K562 (cell line): ENCODE data around the gene JUND. TPM values are rescaled to one million over a fixed set of nuclear protein-coding genes. Genes with fewer than 3 reads are reported as not detected.
A peak's percentile ranks its signal among the peaks of the same experiment; 100 is the strongest.

Experiments
- CXXC5 ChIP-seq: fragments of 250-450 bp; sonication (Bioruptor Pico); IDR thresholded peaks from 2 replicates; pipeline ENCODE4 v1.8.0; 2022; ENCODE audit warnings: inconsistent platforms, mild to moderate bottlenecking, moderate library complexity
- GABPA ChIP-seq: fragments of 200-800 bp; sonication (Bioruptor generic); conservative IDR thresholded peaks from 2 replicates; pipeline ENCODE4 v1.6.1; 2016; ENCODE audit warnings: low read depth, missing genetic modification characterization, missing compliant biosample characterization
- HNRNPH1 ChIP-seq: fragments of 200-400 bp; formaldehyde crosslinking; optimal IDR thresholded peaks from 2 replicates; pipeline ENCODE3; 2017; ENCODE audit warnings: low read depth, mild to moderate bottlenecking, low read length, moderate library complexity
- LEF1 ChIP-seq: fragments of 450-650 bp; IDR thresholded peaks from 2 replicates; pipeline ENCODE4 v1.6.1; 2016; ENCODE audit warnings: mild to moderate bottlenecking
- NCOA1 ChIP-seq: fragments of 450-650 bp; IDR thresholded peaks from 2 replicates; pipeline ENCODE4 v1.6.1; 2016; ENCODE audit warnings: low read depth
- NFIX ChIP-seq: fragments of 250-450 bp; sonication (Bioruptor Pico); IDR thresholded peaks from 2 replicates; pipeline ENCODE4 v1.4.0; 2020; ENCODE audit warnings: low read depth, mild to moderate bottlenecking, moderate library complexity
- NR2C1 ChIP-seq, 2 experiments: fragments of 450-650 bp; IDR thresholded peaks; 2 replicates each; pipeline ENCODE4 v1.6.1; 2017; ENCODE audit warnings: mild to moderate bottlenecking in 2 of 2, antibody characterized with exemption in 1 of 2, inconsistent platforms in 1 of 2, missing compliant biosample characterization in 1 of 2, missing genetic modification characterization in 1 of 2
- OTX1 ChIP-seq: fragments of 450-650 bp; formaldehyde crosslinking; IDR thresholded peaks from 2 replicates; pipeline ENCODE4 v1.4.0; 2022; ENCODE audit warnings: mild to moderate bottlenecking
- PKNOX1 ChIP-seq: fragments of 450-650 bp; IDR thresholded peaks from 2 replicates; pipeline ENCODE4 v1.6.1; 2016
- PRDM10 ChIP-seq: fragments of 450-650 bp; IDR thresholded peaks from 2 replicates; pipeline ENCODE4 v1.6.1; 2018; ENCODE audit not compliant: partially characterized antibody
- RBM14 ChIP-seq: fragments of 200-400 bp; formaldehyde crosslinking; IDR thresholded peaks from 2 replicates; pipeline ENCODE4 v1.6.1; 2018; ENCODE audit warnings: low read depth, mild to moderate bottlenecking, low read length, moderate library complexity, borderline replicate concordance; ENCODE audit not compliant: insufficient read depth
- TBP ChIP-seq: optimal IDR thresholded peaks from 2 replicates; pipeline ENCODE3; 2011; ENCODE audit warnings: low read depth, low read length, improper control_type of control experiment
- ZBTB12 ChIP-seq: fragments of 250-450 bp; sonication (Bioruptor Pico); IDR thresholded peaks from 2 replicates; pipeline ENCODE4 v1.4.0; 2020
- ZHX1 ChIP-seq: fragments of 150-350 bp; conservative IDR thresholded peaks from 2 replicates; pipeline ENCODE4 v1.6.1; 2014; ENCODE audit warnings: low read length
- ZNF232 ChIP-seq: sonication (generic); formaldehyde crosslinking; IDR thresholded peaks from 2 replicates; pipeline ENCODE4 v1.8.0; 2022; ENCODE audit warnings: mild to moderate bottlenecking, missing genetic modification reagents
- ZNF449 ChIP-seq: fragments of 250-450 bp; sonication (Bioruptor Pico); IDR thresholded peaks from 2 replicates; pipeline ENCODE4 v1.8.0; 2022; ENCODE audit warnings: moderate library complexity, mild to moderate bottlenecking, inconsistent platforms
- polyA plus RNA-seq, 8 experiments: library from polyadenylated mRNA; depleted of rRNA in 4 of 8; stranded (reverse) in 5 of 8; unstranded in 3 of 8; fragments of >200 nt; fragmentation: Nextera tagmentation in 2 of 8; fragmentation: Illumina TruSeq in 1 of 8; extraction: Ambion mirVana in 2 of 8; extraction: Trizol in 1 of 8; gene quantifications; 2 replicates each; pipeline versions ENCODE4 v1.2.1 to v1.2.3, GENCODE V29; 2011 to 2014; ENCODE audit warnings: inconsistent platforms in 1 of 8, missing spikeins in 1 of 8
- total RNA-seq, 7 experiments: library from RNA; depleted of rRNA in 6 of 7; stranded (reverse); fragments of >200 nt in 6 of 7; fragmentation: Illumina TruSeq in 2 of 7; extraction: Trizol in 2 of 7; gene quantifications; 2 replicates each; pipeline versions ENCODE4 v1.2.1 to v1.2.3, GENCODE V29; 2011 to 2021; ENCODE audit warnings: low replicate concordance in 1 of 7

JUND gene
- total and polyA plus RNA-seq, 9 of the 15 experiments (the other 6 are each of a cell fraction or from before 2014, with no cell fraction given): 6.4 to 286 (median 42.3) TPM

- peak; percentile 91 for TF ChIP-seq PRDM10
- no peak for TF ChIP-seq ZHX1
- TF ChIP-seq ZNF232 (CRISPR knock-in tag): peak; percentile 77; the same call in 1 of the 2 replicates
- peak; percentile 87; the same call in 1 of the 2 replicates for TF ChIP-seq RBM14
- no peak for TF ChIP-seq HNRNPH1
- TF ChIP-seq NCOA1: no peak; the same call in none of the 2 replicates
- peak; percentile 60; the same call in 1 of the 2 replicates for TF ChIP-seq ZBTB12
- TF ChIP-seq ZNF449: no peak
- no peak for TF ChIP-seq NFIX
- TF ChIP-seq GABPA: peak; percentile 93
- peak; percentile 44 for TF ChIP-seq TBP
- no peak for TF ChIP-seq OTX1 (CRISPR knock-in tag)
- 0 out of 2 replicates have a peak, but pooled peaks have one; percentile 21 for TF ChIP-seq NR2C1 (IDR thresholded peaks at IDR 0.05)
- TF ChIP-seq NR2C1 (tag; IDR thresholded peaks at IDR 0.05): peak; percentile 53
- TF ChIP-seq LEF1: peak; percentile 93
- TF ChIP-seq PKNOX1: no peak
- peak; percentile 88 for TF ChIP-seq CXXC5
Measured at GRCh38 chr19:18291590-18292461, 10.4 kb upstream of the JUND start (continued).
